Activated T-cell treated with anti-CD3 and anti-CD28 coated beads, Interleukin-2, amount 50 U/mL, for 1 hour (primary cell): ENCODE results near the gene TBX1.

ENCODE experiments used
- DNase-seq: peaks from one replicate; pipeline ENCODE4 v3.0.0-alpha.2; 2020

Gene TBX1

DNA sequence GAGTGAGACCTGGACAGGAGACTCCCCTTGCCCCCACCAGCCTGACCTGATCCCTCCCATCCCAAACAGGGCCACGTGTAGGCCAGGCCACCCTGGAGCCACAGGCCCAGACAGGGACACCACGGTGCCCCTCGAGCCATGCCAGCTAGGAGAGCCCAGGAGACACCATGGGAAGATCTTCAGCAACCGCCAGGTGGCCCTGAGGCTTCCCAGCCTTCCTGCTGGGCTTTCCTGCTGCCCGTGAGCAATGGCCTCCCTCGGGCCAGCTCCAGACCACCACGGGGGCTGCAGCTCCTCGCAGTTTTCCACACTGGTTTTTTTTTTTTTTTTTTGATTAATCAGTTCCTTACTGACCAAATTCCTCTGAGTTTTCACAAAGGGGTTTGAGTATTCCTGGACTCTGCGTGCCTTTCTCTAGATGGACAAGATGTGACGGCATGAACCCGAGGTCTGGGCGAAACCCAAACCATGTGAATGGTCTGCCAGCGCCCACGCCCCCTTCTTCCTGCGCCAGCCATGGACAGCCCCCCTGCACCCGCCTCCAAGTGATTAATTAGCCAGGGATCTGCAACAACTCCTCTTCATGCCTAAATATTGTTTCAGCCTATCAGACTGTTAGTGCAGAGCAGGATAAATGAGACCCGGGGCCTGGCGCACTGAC lies 40.9 kb downstream of the TBX1 start:
- DNase-seq: no peak

DNA sequence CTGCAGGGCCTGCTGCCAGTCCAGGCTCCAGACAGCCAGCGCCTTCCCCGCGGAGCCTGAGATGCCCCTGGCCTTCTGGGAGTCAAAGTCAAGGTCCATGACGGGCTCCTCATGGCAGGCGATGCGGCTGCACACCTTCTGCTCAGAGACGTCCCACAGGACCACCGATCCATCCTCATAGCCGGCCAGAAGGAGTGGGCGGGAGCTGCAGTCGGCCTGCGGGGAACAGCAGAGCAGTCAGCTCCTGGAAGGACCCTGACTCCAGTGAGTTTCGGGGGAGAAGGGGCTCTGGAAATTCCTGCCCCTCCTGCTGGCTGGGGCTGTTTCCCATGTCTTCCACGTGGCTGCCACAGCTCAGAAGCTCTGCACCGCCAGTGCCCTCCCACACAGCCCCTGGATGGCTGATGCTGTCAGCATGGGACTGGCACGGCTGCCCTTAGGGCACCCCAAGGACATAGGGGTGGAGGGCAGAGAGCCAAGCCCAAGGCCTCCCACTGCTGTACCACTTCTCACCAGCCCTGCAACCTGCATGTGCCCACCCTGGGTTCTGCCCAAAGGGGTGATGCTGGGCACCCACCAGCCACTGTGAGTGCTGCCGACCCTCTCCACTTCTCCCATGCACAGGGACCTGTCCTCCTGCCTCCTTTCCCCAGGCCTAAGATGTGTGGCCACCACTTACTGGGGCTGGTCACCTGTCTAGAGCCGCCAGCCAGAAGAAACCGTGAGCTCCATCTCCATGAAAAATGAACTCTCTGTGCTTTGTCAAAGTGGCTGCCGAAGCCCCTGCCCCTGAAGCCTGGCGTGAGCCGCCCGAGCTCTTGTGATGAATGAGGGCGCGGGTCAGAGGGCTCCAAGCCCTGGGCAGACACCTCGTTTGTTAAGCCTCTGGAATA lies 41.7 kb downstream of the TBX1 start:
- DNase-seq: no peak

DNA sequence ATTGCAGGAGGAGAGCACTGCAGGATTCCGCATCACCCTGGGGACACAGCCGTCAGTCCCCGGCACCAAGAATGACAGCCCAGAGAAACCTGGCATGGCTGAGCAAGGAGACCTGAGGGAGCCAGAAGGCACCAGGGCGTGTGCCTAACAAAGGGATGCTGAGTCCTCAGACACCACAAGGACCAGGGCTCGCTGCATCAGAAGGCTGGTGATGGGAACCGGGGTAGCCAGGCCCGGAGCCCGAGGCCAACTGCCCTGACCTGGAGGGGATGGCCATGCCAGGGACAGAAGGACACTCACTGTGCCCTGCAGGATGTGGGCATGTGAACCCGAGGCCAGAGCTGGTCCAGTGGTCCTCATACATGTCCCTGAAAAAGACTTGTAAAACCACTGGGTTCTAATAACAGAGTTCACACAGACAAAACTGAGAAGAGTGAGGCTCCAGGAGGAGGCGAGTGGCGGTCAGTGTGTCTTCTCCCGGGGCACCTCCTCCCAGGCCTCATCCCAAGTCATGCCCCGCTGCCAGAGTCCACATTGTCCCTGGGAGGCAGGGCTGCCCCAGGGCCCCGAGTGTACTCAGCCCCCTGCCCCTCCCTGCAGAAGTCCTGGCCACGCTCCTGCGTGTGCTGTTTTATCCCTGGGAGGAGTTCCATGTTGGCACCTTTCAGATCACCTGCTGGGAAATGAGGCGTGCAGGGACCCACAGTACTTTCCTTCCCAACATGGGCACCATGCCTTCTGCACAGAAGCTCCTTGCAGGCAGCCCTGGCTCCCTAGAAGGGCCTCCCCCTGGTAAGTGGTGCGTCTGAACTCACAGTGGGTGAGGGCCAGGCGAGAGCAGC lies 42.5 kb downstream of the TBX1 start:
- no peak for DNase-seq

DNA sequence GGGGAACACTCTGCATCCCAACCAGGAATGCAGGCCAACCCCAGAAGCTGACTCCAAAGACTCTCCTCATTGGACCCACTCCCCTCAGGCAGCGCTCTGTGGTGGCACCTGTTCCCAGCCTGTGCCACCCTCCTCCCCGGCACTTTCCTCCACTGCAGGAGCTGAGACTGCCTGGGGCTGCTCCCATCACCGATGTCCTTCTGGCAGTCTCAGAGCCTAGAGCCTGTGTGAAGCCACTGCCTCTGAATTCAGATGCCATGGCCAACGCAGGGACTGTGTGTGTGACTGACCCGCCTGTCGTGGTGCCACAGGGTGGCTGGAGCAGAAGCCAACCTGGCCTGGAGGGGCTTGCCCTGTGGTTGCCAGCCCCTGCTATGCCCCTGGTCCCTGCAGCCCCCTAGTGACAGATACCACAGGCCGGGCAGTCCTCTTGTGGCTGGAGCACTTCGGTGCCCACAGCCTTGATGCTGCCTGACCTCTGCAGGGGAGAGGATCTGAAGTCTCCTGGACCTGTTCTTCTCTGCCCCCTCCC lies 43.2 kb downstream of the TBX1 start:
- DNase-seq: no peak

DNA sequence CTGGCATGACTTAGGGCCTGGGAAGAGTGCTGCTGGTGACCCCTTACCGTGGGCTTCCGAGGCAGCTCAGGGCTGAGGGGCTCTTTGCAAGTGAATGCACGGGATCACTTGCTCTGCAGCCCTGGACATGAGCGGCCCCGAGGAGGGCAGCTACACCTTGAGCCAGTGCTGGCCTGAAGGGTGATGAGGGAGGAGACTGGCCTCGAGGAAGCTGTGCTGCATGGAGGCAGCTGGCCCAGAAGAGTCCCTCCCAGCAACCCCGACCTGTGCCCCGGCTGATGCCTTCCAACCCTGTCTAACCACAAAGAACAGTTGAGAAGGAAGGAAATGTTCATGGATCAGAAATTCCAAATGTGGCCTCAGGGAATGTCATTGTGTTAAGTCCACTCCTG lies 45.2 kb downstream of the TBX1 start:
- DNase-seq: no peak

DNA sequence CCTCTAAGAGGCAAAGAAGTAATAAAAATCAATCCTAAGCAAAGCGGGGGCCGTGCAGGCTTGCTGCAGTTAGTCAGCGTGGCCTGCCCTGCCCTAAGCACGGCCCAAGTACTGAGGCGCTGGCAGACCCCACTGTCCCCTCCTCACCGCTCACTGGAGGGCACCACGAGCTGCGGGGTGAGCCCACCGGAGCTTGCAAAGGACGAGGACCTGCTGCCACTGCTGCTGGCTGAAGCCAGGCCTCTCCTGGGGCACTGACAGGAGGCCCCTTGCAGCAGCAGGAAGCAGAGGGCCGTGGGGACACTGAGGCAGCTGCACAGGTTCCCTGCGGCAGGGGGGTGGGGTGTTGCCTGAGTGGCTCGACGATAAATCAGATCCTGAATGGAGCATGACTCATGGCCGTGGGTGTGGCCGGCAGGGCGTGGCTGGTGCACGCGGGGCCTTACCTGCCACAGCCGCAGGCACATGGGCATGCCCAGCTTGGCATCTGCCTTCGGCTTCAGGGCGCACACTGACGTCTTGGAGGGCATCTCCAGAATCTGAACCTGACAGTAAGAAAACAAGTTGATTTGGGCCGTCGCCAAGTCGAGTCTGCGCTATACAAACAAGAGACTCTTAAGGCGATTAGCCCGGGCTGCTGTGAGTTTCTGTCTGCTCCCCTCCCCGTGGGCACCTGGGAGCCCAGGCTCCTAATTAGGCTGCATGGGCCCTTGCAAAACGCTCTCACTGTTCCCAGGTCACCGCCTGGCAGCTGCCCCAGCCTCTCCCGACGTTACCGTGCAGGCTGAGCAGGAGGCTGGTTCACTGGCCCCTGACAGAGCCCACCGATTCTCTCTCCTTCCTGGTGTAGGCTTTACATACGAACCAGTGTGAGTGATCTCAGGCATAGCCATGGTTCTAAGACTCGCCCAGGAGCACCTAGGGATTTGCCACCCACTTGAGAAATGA lies 45.9 kb downstream of the TBX1 start:
- no peak for DNase-seq

DNA sequence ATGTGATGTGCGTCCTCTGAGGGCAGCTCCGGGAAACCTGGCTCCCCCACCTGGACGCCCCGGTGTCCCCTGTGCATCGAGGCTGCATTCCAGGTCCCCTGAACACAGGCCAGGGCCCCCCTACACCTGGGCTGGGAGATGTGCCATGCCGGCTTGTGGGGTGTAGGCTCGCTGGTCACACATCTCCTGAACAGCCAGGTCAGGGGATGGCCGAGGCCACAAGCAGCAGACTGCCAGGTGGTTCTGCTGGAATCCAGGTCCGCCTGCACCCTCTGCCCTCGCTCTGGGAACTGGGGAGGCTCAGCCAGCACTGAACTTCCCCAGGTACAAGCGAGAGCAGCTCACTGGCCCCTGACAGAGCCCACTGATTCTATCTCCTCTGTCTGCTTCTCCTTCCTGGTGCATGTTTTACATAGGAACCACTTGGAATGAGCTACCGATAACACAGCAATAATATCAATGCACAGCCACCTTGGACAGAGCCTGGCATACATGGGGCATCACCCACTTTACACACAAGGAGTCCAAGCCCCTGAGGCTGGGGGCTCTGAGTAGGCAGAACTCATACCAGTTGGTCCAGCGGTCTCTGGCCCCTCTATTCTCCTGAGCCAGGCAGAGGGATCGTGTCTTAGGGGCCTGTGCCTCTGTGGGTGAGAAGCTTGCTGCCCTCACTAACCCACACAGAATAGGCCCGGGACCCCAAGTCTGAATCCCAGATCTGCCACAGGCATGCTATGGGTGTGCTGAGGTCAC lies 46.8 kb downstream of the TBX1 start:
- no peak for DNase-seq

DNA sequence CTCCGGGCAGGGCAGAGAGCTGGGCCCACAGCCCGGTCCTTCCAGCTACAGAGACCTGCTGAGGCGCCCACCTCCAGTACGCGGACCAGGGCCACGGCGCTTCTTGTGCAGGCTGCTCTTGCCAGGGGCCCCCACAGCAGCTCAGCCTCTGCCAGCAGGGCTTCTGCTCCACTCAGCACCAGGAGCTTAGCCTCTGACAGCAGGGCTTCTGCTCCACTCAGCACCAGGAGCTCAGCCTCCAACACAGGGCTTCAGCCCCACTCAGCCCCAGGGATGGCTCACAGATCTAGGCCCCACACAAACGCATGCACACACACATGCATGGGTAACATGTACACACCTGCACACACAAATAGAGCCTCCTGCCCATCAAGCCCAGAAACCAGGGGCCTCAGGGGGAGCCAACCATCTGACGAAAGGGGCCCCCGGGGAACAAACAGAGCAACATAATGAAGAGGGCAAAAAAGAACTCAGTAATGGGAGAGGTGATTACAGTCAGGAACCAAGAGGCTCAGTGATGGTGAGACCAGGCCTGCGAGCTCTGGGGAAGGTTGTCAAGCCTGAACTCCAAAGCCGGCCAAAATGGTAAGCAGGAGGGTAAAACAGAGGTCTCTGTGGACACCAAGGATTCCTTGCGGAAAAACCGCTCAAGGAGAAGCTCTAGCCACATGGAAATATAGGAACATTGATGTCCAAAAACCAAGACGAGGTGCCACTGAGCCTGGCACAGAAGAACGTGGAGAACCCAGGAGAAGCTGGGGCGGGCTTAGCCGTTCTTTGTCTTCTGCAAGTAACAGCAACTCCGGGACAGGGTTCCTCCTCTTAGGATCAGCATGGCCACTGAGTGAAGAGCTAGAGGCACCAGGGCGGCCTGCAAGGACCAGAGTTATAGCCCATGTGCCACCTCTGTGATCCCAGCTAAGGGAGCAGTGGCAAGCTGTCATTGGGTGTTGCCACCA lies 47.6 kb downstream of the TBX1 start:
- no peak for DNase-seq

DNA sequence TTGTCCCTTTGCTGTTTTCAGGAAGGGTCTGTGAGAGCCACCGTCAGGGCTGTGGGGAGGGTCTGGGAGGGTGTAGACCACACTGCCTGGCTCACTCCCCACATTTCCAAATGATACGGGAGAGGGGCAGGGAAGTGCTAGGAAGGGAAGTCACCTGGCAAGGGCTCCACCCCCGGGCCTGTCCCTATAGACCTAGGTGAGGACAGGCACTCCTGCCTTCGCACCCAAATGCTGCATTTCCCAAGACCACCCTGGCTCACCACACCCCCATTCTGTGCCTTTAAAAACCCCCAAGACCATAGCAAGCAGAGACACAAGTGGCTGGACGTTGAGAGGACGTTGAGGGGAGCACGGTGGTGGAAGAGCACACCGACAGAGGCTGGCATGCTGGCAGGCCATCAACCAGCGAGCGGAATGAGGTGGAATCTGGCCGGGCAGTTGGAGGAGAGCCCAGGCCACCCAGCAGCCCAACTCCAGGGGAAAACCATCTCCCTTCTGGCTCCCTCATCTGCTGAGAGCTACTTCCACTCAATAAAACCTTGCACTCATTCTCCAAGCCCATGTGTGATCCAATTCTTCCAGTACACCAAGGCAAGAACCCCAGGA lies 48.4 kb downstream of the TBX1 start:
- DNase-seq: no peak

DNA sequence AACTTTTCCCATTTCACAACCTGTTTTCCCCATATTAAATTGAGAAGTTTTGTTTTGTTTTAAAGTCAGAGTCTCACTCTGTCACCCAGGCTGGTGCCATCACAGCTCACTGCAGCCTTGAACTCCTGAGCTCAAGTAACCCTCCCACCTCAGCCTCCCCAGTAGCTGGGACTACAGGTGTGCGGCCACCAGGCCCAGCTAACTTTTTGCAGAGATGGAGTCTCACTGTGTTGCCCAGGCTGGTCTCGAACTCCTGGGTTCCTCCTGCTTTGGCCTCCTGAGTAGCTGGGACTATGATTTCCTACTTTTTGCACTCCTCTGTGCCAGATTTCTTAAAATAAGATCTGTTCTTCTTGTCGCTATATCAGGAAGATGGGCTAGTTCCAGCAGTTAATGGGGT lies 49.2 kb downstream of the TBX1 start:
- DNase-seq: no peak

DNA sequence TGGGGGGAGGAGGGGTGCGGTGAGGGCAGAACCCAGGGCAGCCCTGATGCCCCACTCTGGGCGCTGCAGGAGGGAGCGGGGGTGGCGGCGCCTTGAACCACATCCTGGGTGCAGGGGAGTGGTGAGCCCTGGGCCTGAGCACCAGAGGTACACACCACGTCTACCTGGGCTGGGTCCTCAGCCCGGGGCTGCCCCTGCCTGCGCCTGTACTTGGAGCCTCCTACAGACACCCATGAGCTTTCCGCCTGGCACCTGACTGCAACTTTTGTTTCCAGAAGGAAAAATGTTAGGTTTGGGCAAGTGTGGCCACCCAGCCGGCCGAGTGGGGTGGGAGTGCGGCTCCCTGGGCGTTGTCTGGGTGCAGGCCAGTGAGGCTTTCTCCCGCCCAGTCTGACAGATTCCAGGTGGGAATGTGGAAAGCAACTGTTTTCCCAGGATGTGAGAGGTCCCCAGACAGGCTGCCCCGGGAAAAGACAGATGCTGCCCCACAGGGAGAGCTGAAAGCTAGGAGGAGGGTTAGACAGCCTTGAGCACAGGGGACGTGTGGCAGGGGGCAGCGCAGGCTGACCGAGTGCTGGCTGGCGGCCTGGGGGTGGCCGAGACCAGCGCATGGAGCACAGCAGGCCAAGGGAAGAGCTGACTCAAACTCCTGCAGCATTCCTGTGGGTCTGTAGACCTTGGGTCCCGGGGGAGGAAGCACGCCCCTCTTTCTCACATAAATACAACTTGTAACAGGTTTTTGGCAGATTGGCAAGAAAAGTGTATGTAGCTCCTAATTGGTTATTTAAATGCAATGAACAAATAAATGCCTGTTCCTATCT lies 50.0 kb downstream of the TBX1 start:
- peak; percentile 2 for DNase-seq

DNA sequence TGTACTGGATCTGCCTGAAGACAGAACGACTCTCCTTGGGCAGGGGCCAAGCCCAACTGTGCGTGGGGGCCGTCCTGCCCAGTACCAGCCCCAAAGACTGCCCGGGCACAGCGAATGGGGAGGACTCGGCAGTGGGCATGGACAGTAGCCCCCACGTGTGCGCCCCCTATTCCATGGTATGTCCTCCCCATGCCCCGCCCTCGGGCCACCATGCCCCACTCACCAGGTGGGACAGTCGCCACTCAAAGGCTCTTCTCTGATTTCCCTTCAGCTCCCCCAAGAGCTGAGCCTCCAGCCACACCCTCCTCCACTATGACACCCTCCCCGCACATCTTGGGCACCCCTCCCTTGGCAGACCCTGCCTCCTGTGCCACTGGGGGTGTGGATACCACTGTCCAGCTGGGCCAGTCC lies 50.6 kb downstream of the TBX1 start:
- no peak for DNase-seq

DNA sequence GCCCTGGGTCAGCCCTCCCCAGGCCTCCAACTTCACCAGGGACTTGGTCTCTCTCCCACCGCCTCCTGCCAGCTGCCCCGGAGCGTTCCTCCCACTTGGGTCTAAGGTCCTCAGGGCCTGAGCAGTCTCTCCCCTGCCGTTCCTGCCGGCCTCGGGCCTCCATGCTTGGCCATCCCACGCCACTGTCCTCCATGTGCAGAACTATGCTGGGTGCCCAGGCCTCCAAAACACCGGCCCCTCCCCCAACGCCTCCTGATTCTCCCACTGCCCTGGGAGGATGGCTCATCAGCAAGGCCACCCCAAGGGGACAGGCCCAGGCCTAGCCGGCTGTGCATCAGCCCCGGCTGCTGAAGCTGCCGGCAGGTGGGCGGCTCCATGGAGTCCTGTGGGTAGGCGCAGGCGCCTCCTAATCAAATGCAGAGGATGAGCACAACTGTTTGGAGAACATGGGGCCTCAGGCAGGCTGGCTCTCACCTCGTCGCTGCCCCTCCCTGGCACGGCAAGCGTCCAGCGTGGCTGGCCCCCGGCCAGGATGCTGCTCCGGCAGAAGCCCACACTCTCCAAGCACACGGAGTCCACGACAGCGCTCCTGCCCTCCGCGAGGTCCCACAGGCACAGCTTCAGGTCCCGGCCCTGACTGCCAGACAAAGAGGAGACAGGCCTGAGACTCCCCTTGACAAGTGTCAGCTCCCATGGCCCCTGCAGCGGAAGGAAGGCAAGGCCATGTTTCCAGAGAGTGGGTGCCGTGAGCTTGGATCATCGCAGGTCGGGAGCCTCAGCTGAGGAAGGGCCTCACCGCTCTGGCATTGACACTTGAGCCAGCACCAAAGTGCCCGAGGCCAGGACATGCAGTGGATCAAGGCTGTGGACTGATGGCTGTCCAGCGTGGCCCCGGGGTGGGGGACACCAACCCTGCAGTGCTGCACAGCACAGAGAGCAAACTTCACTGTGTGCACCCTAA lies 51.5 kb downstream of the TBX1 start:
- no peak for DNase-seq

DNA sequence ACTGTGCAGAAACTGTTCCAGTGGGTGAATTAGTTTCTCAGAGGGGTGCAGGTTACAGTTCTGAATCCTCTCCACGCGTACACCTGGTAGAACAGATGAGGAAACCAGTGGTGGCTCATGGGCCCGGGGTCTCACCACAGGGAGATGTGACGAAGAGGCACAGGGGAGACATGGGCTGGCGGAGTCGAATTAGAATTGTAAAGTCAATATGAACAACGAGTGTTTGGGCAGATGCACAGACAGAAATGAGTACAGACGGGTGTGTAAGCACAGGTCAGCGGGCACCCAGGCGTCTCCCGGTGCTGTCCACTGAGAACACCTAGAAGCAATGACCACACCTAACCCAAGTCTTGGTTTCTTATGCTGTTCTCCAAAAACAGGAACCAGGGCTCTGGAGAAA lies 52.3 kb downstream of the TBX1 start:
- no peak for DNase-seq

DNA sequence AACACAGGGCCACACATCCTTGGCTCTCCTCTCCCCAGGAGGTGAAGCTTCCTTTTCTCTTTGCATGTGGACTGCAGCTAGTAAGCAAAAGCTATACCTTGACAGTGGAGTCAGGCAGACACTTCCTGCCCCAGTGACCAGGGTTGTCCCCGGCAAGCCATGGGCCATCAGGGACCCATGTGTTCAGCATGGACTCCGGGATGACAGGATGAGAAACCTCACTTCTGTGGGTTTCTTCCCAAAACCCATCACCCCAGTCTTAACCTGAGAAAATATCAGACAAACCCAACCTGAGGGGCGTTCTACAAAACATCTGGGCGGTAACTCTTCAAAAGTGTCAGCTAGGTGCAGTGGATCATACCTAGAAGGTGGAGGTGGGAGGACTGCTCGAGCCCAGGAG lies 53.9 kb downstream of the TBX1 start:
- DNase-seq: no peak

DNA sequence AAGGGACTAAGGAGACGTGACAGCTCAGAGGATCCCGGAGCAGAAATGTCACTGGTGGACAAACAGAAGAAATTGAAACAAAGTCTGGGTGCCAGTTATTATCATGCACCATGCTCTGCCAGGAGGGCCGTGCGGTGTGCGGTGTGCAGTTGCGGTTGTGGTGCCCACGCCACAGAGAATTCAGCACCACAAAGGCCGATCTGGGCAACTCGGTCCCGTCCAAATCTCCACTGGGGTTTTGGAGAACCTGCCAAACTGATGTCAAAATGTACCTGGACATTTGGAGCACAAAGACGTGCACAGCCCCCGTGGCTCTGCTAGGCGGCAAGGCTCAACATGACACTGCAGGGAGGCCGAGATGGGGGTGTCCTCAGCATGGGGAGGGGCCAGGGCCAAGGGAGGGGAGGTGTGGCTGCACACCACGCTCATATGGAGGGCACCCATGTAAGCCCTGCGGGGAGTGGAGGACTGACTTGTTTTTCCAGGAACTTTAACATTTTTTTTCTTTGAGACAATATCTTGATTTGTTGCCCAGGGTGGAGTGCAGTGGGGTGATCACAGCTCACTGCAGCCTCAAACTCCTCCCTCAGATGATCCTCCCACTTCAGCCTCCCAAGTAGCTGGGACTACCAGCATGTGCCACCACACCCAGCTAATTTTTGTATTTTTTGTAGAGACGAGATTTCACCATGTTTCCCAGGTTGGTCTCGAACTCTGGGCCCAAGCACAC lies 54.7 kb downstream of the TBX1 start:
- DNase-seq: no peak

DNA sequence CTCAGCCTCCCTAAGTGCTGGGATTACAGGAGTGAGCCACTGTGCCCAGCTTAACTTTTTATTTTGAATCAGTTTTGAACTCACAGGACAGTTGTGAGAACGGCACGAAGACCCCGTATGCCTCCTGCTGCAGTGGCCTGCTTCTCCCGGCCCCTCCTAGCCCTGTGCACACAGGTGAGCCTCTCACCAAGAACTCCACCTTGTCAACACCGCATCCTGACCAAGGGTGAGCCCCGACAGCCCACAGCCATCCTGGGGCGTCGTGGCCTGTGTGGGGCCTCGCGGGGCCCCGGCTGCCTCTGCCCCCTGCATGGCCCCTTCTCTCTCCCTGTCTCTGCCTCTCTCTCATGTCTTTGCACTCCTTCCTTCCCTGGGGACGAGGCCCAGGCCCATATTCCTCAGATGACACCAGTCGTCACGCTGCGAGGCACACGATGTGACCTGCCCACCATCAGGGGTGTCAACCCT lies 55.3 kb downstream of the TBX1 start:
- no peak for DNase-seq
